NCI-H446 (cell line): ENCODE measurements around the gene PPRC1.

ENCODE experiments used
- DNase-seq, 2 experiments: peaks; one replicate each; lab custom pipeline; 2025; lab: John Stamatoyannopoulos, UW

PPRC1 gene

GRCh38 chr10:102132563-102133372 lies at the start of gene PPRC1:
TSS of gene PPRC1 (plus strand) at chr10:102133040. CDS start at chr10:102133069, 29 bp downstream.
- DNase-seq = peak; percentile 93 to 96

GRCh38 chr10:102083541-102083940 lies 49.3 kb upstream of the PPRC1 start:
- DNase-seq = no peak

- no peak for DNase-seq
Observed at GRCh38 chr10:102085336-102085735, 47.5 kb upstream of the PPRC1 start.

- DNase-seq = no peak
Observed at GRCh38 chr10:102086196-102086595, 46.6 kb upstream of the PPRC1 start.

- DNase-seq = no peak
Observed at GRCh38 chr10:102090772-102091171, 42.1 kb upstream of the PPRC1 start.

- no peak for DNase-seq
Observed at GRCh38 chr10:102096449-102096848, 36.4 kb upstream of the PPRC1 start.

- DNase-seq = no peak
Observed at GRCh38 chr10:102101152-102101551, 31.7 kb upstream of the PPRC1 start.

GRCh38 chr10:102102421-102102820 lies 30.4 kb upstream of the PPRC1 start:
- DNase-seq = no peak

GRCh38 chr10:102106998-102107397 lies 25.8 kb upstream of the PPRC1 start:
- no peak for DNase-seq

- no peak for DNase-seq
Observed at GRCh38 chr10:102109166-102110116, 23.4 kb upstream of the PPRC1 start.

- no peak for DNase-seq
Observed at GRCh38 chr10:102111276-102111675, 21.6 kb upstream of the PPRC1 start.

GRCh38 chr10:102112210-102112817 lies 20.5 kb upstream of the PPRC1 start:
- DNase-seq = no peak

- no peak for DNase-seq
Observed at GRCh38 chr10:102113261-102113955, 19.4 kb upstream of the PPRC1 start.

GRCh38 chr10:102113956-102114857 lies 18.6 kb upstream of the PPRC1 start:
- no peak for DNase-seq

- DNase-seq = peak; percentile 20 to 66
Observed at GRCh38 chr10:102114861-102115618, 17.8 kb upstream of the PPRC1 start.

- DNase-seq = no peak
Observed at GRCh38 chr10:102115775-102116174, 17.1 kb upstream of the PPRC1 start.

GRCh38 chr10:102116656-102117055 lies 16.2 kb upstream of the PPRC1 start:
- DNase-seq = no peak

GRCh38 chr10:102117391-102118159 lies 15.3 kb upstream of the PPRC1 start:
- peak; percentile 77 to 82 for DNase-seq

GRCh38 chr10:102118867-102119266 lies 14.0 kb upstream of the PPRC1 start:
- peak; percentile 1 to 35 for DNase-seq
